HepG2 (cell line): ENCODE measurements around the gene ZNRF4. TPM values are rescaled to one million over a fixed set of nuclear protein-coding genes. Genes with fewer than 3 reads are reported as not detected.

Experiments used
- ATAC-seq: fragments of 200-7000 bp; cut with Tn5 transposase; 3 replicates; pipeline ENCODE4 v1.9.1; 2020; ENCODE audit warnings: mild to moderate bottlenecking, moderate library complexity
- BruUV-seq: library from RNA; stranded (reverse); fragments of 400-500 nt; replicated peaks from 2 replicates; lab custom pipeline; 2021; lab: Mats Ljungman, UMichigan
- CTCF ChIA-PET: fragments of 300-600 bp; formaldehyde crosslinking; extraction: SDS; loops from one replicate; lab custom pipeline; 2021; ENCODE audit warnings: low total read pairs, inconsistent platforms, low intra/inter-chr PET ratio; lab: Yijun Ruan, JAX
- POLR2A ChIA-PET: fragments of 350-600 bp; sonication (Branson Sonifier 250); formaldehyde crosslinking; loops from one replicate; lab custom pipeline; 2020; ENCODE audit warnings: antibody characterized with exemption, inconsistent platforms; lab: Yijun Ruan, JAX
- DNase-seq: peaks from one replicate; pipeline ENCODE4 v3.0.0-alpha.2; 2015; ENCODE audit warnings: low spot score
- FAIRE-seq: peaks from 3 replicates; lab custom pipeline; 2011; peaks lifted over from hg19 to GRCh38; lab: Jason Lieb, UNC
- H2AFZ ChIP-seq: one replicate; pipeline ENCODE4 v1.6.1; 2011; ENCODE audit warnings: low read length, inconsistent platforms
- H3K27ac ChIP-seq: fragments of 300-600 bp; 3 replicates; pipeline ENCODE4 v1.8.0; 2011; ENCODE audit warnings: mixed run types, mild to moderate bottlenecking, mixed read lengths, low read length, inconsistent platforms; ENCODE audit not compliant: insufficient read depth; ENCODE audit errors: extremely low read length
- H3K27me3 ChIP-seq, 2 experiments: fragments of 200-600 bp in 1 of 2; 2 replicates in 1 of 2; 3 replicates in 1 of 2; pipeline versions ENCODE4 v1.6.0 to v1.8.0; 2011; ENCODE audit warnings: low read length in 2 of 2, mild to moderate bottlenecking in 2 of 2, moderate library complexity in 2 of 2, inconsistent platforms in 1 of 2; ENCODE audit not compliant: insufficient read depth in 2 of 2, control insufficient read depth in 1 of 2
- H3K36me3 ChIP-seq, 2 experiments: fragments of 200-600 bp in 1 of 2; replicated peaks in 1 of 2; 2 replicates in 1 of 2; 3 replicates in 1 of 2; pipeline versions ENCODE4 v1.5.1 to v1.8.0; 2011; ENCODE audit warnings: low read length in 2 of 2, inconsistent platforms in 1 of 2; ENCODE audit not compliant: insufficient read depth in 2 of 2, control insufficient read depth in 1 of 2
- H3K4me1 ChIP-seq: 2 replicates; pipeline ENCODE4 v1.5.1; 2012; ENCODE audit warnings: low read length, inconsistent platforms; ENCODE audit not compliant: insufficient read depth
- H3K4me2 ChIP-seq: 2 replicates; pipeline ENCODE4 v1.6.0; 2011; ENCODE audit warnings: low read depth, low read length, inconsistent platforms
- H3K4me3 ChIP-seq, 3 experiments: fragments of 200-600 bp in 1 of 3; sonication (generic), shearing (Covaris generic) in 1 of 3; replicated peaks in 1 of 3; 2 replicates each; pipeline ENCODE4 v1.5.1; 2011 to 2016; ENCODE audit warnings: low read length in 3 of 3, inconsistent platforms in 2 of 3, low read depth in 2 of 3, mild to moderate bottlenecking in 2 of 3, control low read depth in 1 of 3, mixed read lengths in 1 of 3; ENCODE audit not compliant: insufficient read depth in 1 of 3
- H3K79me2 ChIP-seq: one replicate; pipeline ENCODE4 v1.6.1; 2011; ENCODE audit warnings: low read length, inconsistent platforms; ENCODE audit not compliant: insufficient read depth
- H3K9ac ChIP-seq: 2 replicates; pipeline ENCODE4 v1.6.0; 2011; ENCODE audit warnings: mild to moderate bottlenecking, low read depth, low read length, inconsistent platforms; ENCODE audit not compliant: insufficient read depth
- H3K9me3 ChIP-seq: 2 replicates; pipeline ENCODE4 v1.5.1; 2012; ENCODE audit warnings: mild to moderate bottlenecking, low read length
- H4K20me1 ChIP-seq: 2 replicates; pipeline ENCODE4 v1.6.0; 2011; ENCODE audit warnings: inconsistent platforms, mild to moderate bottlenecking, low read length, moderate library complexity; ENCODE audit not compliant: insufficient read depth
- CEBPB ChIP-seq: IDR thresholded peaks from 2 replicates; pipeline ENCODE4 v1.6.1; 2011; ENCODE audit warnings: low read depth, low read length, improper control_type of control experiment, borderline replicate concordance
- PHF21A ChIP-seq: sonication (generic); formaldehyde crosslinking; IDR thresholded peaks from 2 replicates; pipeline ENCODE4 v1.5.0; 2020; ENCODE audit warnings: mild to moderate bottlenecking, missing genetic modification reagents
- SP140L ChIP-seq: sonication (generic); formaldehyde crosslinking; IDR thresholded peaks from 2 replicates; pipeline ENCODE4 v1.4.0; 2020; ENCODE audit warnings: missing genetic modification reagents, borderline replicate concordance
- ZFP82 ChIP-seq: sonication (generic); formaldehyde crosslinking; IDR thresholded peaks from 2 replicates; pipeline ENCODE4 v1.5.1; 2020; ENCODE audit warnings: mild to moderate bottlenecking, missing genetic modification reagents, borderline replicate concordance
- ZNF180 ChIP-seq: sonication (generic); formaldehyde crosslinking; IDR thresholded peaks from 2 replicates; pipeline ENCODE4 v1.4.0; 2020; ENCODE audit warnings: low read depth, missing genetic modification reagents, borderline replicate concordance
- ZNF773 ChIP-seq: sonication (generic); formaldehyde crosslinking; IDR thresholded peaks from 2 replicates; pipeline ENCODE4 v1.4.0; 2020; ENCODE audit warnings: missing genetic modification reagents, borderline replicate concordance
- ZSCAN9 ChIP-seq: IDR thresholded peaks from 2 replicates; pipeline ENCODE4 v1.6.1; 2016; ENCODE audit warnings: borderline replicate concordance
- WGBS: methylation state at CpG from one replicate; pipeline ENCODE4 v1.1.6; 2017; ENCODE audit warnings: low lambda C conversion rate; 5-methylcytosine and 5-hydroxymethylcytosine counted together
- in situ Hi-C: cut with HindIII; loops from 2 replicates; pipeline ENCODE4 v1.10.0; 2017; ENCODE audit warnings: low pct_unique_long_range_greater_than_20kb; ENCODE audit not compliant: extremely low pct_ligation_motif_present
- intact Hi-C: fragments of 100-400 bp; cut with micrococcal nuclease; formaldehyde crosslinking; loops from one replicate; pipeline ENCODE4 v1.10.0; 2022; ENCODE audit not compliant: unreplicated experiment
- polyA plus RNA-seq, 8 experiments: library from polyadenylated mRNA; depleted of rRNA in 3 of 8; stranded (reverse) in 7 of 8; unstranded in 1 of 8; fragments of >200 nt; fragmentation: Illumina TruSeq in 4 of 8; extraction: Trizol in 4 of 8; gene quantifications; 2 replicates each; pipeline versions ENCODE4 v1.2.1 to v1.2.3, GENCODE V29; 2011 to 2016; ENCODE audit warnings: low read depth in 4 of 8, missing spikeins in 1 of 8, mixed read lengths in 1 of 8; ENCODE audit not compliant: insufficient read depth in 1 of 8
- total RNA-seq, 5 experiments: library from RNA; depleted of rRNA; stranded (reverse); fragments of >200 nt; fragmentation: Illumina TruSeq; extraction: Trizol; gene quantifications; 2 replicates each; pipeline ENCODE4 v1.2.3, GENCODE V29; 2016; ENCODE audit warnings: low read depth in 1 of 5
- TF ChIP-seq, protein P1 (sequence below): sonication (generic); formaldehyde crosslinking; IDR thresholded peaks from 2 replicates; pipeline ENCODE4 v1.4.0; 2020; ENCODE audit warnings: mild to moderate bottlenecking, missing genetic modification reagents
- TF ChIP-seq, protein P2 (sequence below): sonication (generic); formaldehyde crosslinking; IDR thresholded peaks from 2 replicates; pipeline ENCODE4 v1.8.1; 2023; ENCODE audit warnings: mild to moderate bottlenecking, inconsistent platforms, moderate library complexity, missing genetic modification reagents, borderline replicate concordance
- TF ChIP-seq, protein P3 (sequence below): IDR thresholded peaks from 2 replicates; pipeline ENCODE4 v1.6.1; 2016; ENCODE audit warnings: missing compliant biosample characterization, missing genetic modification reagents, borderline replicate concordance
- TF ChIP-seq, protein P4 (sequence below): sonication (generic); formaldehyde crosslinking; IDR thresholded peaks from 2 replicates; pipeline ENCODE4 v1.4.0; 2020; ENCODE audit warnings: missing genetic modification reagents

ZNRF4 gene
- total and polyA plus RNA-seq, 2 of the 13 experiments (the other 11 are each of a cell fraction or from before 2014, with no cell fraction given) = not detected

DNA sequence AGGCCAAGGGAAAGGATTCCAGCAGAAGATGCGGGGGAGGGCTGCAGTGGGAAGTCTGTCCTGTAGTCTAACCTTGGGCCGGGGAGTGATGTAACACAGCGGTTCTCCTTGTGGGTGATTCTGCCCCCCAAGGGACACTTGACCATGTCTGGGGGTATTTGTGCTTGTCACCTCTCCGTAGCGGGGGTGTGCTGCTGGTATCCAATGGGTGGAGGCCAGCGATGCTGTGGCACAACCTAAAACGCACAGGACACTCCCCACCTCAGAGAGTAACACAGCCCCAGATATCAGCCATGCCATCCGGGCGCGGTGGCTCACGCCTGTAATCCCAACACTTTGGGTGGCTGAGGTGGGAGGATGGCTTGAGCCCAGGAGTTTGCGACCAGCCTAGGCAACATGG, 36.3 kb downstream of the ZNRF4 start:
- CTCF ChIA-PET = no interaction called here
- in situ Hi-C loops (no loop called here), intact Hi-C loops (no loop called here)
- Histone ChIP-seq H3K36me3 (no peaks in the 10 kb centered on the region), H3K27me3 (peaks cover 0 to 4% of the 10 kb centered on the region in 2 experiments; a peak in 1 of 5 replicates), H3K27ac (no peak overlapping the region), H3K4me1 (peaks cover 7% of the 10 kb centered on the region; the same call in 1 of the 2 replicates), H3K4me2 (no peak overlapping the region), H3K9me3 (no peaks in the 10 kb centered on the region), H3K4me3 (no peak overlapping the region), H3K9ac (no peak overlapping the region)
- 82% methylated on average over 10 of the region's 12 CpGs for WGBS
- BruUV-seq = no TSS peak
- DNase-seq = no peak
- no peak for TF ChIP-seq ZFP82
- TF ChIP-seq, protein P1, sequence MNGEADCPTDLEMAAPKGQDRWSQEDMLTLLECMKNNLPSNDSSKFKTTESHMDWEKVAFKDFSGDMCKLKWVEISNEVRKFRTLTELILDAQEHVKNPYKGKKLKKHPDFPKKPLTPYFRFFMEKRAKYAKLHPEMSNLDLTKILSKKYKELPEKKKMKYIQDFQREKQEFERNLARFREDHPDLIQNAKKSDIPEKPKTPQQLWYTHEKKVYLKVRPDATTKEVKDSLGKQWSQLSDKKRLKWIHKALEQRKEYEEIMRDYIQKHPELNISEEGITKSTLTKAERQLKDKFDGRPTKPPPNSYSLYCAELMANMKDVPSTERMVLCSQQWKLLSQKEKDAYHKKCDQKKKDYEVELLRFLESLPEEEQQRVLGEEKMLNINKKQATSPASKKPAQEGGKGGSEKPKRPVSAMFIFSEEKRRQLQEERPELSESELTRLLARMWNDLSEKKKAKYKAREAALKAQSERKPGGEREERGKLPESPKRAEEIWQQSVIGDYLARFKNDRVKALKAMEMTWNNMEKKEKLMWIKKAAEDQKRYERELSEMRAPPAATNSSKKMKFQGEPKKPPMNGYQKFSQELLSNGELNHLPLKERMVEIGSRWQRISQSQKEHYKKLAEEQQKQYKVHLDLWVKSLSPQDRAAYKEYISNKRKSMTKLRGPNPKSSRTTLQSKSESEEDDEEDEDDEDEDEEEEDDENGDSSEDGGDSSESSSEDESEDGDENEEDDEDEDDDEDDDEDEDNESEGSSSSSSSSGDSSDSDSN (CRISPR knock-in tag) = no peak
- TF ChIP-seq, protein P2, sequence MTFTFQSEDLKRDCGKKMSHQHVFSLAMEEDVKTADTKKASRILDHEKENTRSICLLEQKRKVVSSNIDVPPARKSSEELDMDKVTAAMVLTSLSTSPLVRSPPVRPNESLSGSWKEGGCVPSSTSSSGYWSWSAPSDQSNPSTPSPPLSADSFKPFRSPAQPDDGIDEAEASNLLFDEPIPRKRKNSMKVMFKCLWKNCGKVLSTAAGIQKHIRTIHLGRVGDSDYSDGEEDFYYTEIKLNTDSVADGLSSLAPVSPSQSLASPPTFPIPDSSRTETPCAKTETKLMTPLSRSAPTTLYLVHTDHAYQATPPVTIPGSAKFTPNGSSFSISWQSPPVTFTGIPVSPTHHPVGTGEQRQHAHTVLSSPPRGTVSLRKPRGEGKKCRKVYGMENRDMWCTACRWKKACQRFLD = no peak
- no peak for TF ChIP-seq ZSCAN9
- TF ChIP-seq CEBPB = no peak
- TF ChIP-seq, protein P3, sequence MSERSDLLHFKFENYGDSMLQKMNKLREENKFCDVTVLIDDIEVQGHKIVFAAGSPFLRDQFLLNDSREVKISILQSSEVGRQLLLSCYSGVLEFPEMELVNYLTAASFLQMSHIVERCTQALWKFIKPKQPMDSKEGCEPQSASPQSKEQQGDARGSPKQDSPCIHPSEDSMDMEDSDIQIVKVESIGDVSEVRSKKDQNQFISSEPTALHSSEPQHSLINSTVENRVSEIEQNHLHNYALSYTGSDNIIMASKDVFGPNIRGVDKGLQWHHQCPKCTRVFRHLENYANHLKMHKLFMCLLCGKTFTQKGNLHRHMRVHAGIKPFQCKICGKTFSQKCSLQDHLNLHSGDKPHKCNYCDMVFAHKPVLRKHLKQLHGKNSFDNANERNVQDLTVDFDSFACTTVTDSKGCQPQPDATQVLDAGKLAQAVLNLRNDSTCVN (CRISPR knock-in tag) = no peak
- TF ChIP-seq ZNF180 = no peak
- TF ChIP-seq, protein P4, sequence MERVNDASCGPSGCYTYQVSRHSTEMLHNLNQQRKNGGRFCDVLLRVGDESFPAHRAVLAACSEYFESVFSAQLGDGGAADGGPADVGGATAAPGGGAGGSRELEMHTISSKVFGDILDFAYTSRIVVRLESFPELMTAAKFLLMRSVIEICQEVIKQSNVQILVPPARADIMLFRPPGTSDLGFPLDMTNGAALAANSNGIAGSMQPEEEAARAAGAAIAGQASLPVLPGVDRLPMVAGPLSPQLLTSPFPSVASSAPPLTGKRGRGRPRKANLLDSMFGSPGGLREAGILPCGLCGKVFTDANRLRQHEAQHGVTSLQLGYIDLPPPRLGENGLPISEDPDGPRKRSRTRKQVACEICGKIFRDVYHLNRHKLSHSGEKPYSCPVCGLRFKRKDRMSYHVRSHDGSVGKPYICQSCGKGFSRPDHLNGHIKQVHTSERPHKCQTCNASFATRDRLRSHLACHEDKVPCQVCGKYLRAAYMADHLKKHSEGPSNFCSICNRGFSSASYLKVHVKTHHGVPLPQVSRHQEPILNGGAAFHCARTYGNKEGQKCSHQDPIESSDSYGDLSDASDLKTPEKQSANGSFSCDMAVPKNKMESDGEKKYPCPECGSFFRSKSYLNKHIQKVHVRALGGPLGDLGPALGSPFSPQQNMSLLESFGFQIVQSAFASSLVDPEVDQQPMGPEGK (CRISPR knock-in tag) = no peak
- no peak for TF ChIP-seq ZNF773
- no peak for TF ChIP-seq PHF21A
- no peak for TF ChIP-seq SP140L (CRISPR knock-in tag)
- TF ChIP-seq, all 625 proteins: peak for 0
- FAIRE-seq = no peak
- no peak overlapping the region for H2AFZ ChIP-seq
- H3K79me2 ChIP-seq = no peaks in the 10 kb centered on the region
- POLR2A ChIA-PET = no interaction called here
- no peak for ATAC-seq
- no peaks in the 10 kb centered on the region for H4K20me1 ChIP-seq
